Esophagus muscularis mucosa (tissue), 4 donors: ENCODE measurements around the gene TMEM269. TPM values are rescaled to one million over a fixed set of nuclear protein-coding genes. Genes with fewer than 3 reads are reported as not detected.
A peak's percentile ranks its signal among the peaks of the same experiment; 100 is the strongest.

Experiments used
- DNase-seq: peaks from one replicate; pipeline ENCODE4 v3.0.0-alpha.2; 2017; ENCODE audit errors: extremely low spot score
- H3K27ac ChIP-seq, 4 donors: fragments of 200-600 bp; sonication (generic); replicated peaks in 1 of 4; 1 replicate in 3 of 4; 2 replicates in 1 of 4; pipeline ENCODE4 v1.5.1; 2016 to 2019; ENCODE audit warnings: mild to moderate bottlenecking in 1 of 4
- H3K27me3 ChIP-seq, 4 donors: fragments of 200-600 bp; sonication (generic); one replicate each; pipeline versions ENCODE4 v1.5.1 to v1.6.0; 2016 to 2019
- H3K36me3 ChIP-seq, 4 donors: fragments of 200-600 bp; sonication (generic); one replicate each; pipeline ENCODE4 v1.5.1; 2016 to 2019
- H3K4me1 ChIP-seq, 4 donors: fragments of 200-600 bp; sonication (generic); one replicate each; pipeline ENCODE4 v1.5.1; 2016 to 2019
- H3K4me3 ChIP-seq, 4 donors: fragments of 200-600 bp; sonication (generic); 1 replicate in 2 of 4; 2 replicates in 2 of 4; pipeline ENCODE4 v1.5.1; 2016 to 2019; ENCODE audit warnings: mild to moderate bottlenecking in 4 of 4, moderate library complexity in 1 of 4
- H3K9me3 ChIP-seq, 4 donors: fragments of 200-600 bp; sonication (generic); 1 replicate in 3 of 4; 2 replicates in 1 of 4; pipeline ENCODE4 v1.5.1; 2016 to 2019
- EP300 ChIP-seq: sonication (generic); formaldehyde crosslinking; IDR thresholded peaks from one replicate; pipeline ENCODE4 v1.6.1; 2017; ENCODE audit warnings: antibody characterized with exemption
- POLR2A ChIP-seq: fragments of 450-650 bp; IDR thresholded peaks from one replicate; pipeline ENCODE4 v1.6.1; 2017; ENCODE audit warnings: antibody characterized with exemption, moderate library complexity, mild to moderate bottlenecking, low read depth
- POLR2AphosphoS5 ChIP-seq, 2 donors: sonication (generic); formaldehyde crosslinking; IDR thresholded peaks; one replicate each; pipeline ENCODE4 v1.6.1; 2017; ENCODE audit warnings: antibody characterized with exemption in 2 of 2
- WGBS: methylation state at CpG from one replicate; pipeline ENCODE4 v1.1.5; 2018; 5-methylcytosine and 5-hydroxymethylcytosine counted together
- intact Hi-C: fragments of 100-400 bp; cut with DNase I; formaldehyde crosslinking; loops from one replicate; pipeline ENCODE4 v1.15.1; 2023
- total RNA-seq, 4 donors: library from RNA; depleted of rRNA; stranded (reverse); fragments of >200 nt; gene quantifications; one replicate each; pipeline versions ENCODE4 v1.1.0 to v1.2.1, GENCODE V29; 2016
- TF ChIP-seq, protein P1 (sequence below), 3 experiments: fragments of 200-600 bp in 2 of 3; fragments of 450-650 bp in 1 of 3; sonication (generic) in 2 of 3; IDR thresholded peaks; one replicate each; pipeline ENCODE4 v1.5.1; 2017 to 2019; ENCODE audit warnings: antibody characterized with exemption in 3 of 3, mild to moderate bottlenecking in 2 of 3, moderate library complexity in 1 of 3

Gene TMEM269
- total RNA-seq, 4 donors from 2014 or later, result 0.06 TPM; not detected in 3

DNA sequence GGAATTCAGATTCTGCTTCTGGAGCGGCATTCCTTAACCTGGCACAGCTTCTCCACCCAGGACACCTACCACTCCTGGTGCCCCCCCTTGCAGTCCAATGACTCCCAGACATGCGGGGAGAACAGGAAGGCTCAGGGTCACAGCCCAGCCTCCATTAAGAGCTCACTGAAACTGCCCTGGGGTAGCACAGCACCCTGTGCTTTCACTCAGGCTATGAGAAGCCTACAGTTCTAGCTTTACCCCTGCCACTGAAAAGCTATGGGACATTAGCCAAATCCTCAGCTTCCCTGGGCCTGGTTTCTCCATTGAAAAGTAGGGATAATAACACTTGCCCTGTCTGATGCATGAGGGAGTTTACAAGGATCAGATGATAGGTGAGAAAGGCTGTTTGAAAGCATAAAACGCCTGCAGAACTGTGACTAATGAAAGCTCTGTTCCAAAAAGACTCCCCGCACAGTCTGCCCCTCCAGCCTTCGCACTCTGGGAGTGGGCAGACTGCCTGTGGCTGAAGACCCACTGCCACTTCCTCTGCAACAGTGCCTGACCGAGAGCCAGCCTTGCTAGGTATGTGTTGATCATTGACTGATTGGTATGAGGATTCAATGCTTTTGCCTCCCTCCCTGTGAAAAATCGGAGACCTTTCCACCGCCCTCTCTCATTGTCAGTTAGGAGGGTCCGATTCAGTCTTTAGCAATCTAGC lies 42.0 kb upstream of the TMEM269 start:
- DNase-seq, result no peak
- WGBS, result 85% methylated on average over 9 of the region's 9 CpGs

DNA sequence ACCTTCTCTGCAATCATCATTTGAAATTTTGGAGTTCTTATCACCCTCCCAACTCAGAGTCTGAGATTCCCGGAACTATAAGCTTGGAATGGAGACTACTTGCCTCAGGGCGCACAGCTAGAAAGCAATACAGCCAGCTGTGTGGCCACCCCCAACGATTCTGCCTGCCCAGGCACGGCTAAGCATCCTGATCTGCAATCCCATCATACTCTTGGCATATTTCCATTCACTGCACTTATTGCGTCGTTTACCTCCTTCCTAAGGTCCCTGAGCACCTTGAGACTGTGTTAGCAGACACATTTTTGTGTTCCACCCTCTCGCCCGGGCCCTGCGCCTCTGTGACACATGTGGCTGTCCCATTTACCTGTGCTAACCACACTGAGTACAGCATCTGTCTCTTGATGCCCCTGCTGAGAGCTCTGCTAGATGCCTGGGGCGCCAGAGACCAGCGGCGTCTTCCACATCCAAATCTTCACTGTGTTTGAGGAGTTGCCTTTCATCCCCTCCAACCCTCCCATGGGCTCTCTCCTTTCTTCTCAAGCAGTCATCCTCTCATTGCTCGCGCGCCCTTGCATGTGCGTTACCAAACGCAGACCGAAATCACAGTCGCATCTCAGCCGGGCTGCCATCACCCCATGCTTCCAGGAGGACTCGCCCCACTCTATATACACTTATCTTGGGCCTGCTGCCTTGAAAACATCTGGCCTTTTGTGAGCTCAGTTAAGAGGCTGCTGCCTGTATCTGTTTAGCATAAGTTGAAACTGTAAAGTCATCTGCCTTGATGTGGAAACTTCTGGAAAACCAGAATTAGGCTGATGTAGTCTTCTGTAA lies 41.3 kb upstream of the TMEM269 start:
- no peak for DNase-seq
- peaks cover 3 to 30% (median 30%) of the 10 kb centered on the region in 4 donors for H3K36me3 ChIP-seq
- no peaks in the 10 kb centered on the region for H3K9me3 ChIP-seq
- H3K27me3 ChIP-seq, result no peaks in the 10 kb centered on the region
- intact Hi-C loops, result no loop called here
- H3K27ac ChIP-seq, result no peak overlapping the region
- WGBS, result 78% methylated on average over 21 of the region's 21 CpGs
- H3K4me3 ChIP-seq, result no peak overlapping the region
- no peaks in the 10 kb centered on the region for H3K4me1 ChIP-seq
- no peak for TF ChIP-seq EP300
- TF ChIP-seq POLR2A, result no peak
- TF ChIP-seq, protein P1, sequence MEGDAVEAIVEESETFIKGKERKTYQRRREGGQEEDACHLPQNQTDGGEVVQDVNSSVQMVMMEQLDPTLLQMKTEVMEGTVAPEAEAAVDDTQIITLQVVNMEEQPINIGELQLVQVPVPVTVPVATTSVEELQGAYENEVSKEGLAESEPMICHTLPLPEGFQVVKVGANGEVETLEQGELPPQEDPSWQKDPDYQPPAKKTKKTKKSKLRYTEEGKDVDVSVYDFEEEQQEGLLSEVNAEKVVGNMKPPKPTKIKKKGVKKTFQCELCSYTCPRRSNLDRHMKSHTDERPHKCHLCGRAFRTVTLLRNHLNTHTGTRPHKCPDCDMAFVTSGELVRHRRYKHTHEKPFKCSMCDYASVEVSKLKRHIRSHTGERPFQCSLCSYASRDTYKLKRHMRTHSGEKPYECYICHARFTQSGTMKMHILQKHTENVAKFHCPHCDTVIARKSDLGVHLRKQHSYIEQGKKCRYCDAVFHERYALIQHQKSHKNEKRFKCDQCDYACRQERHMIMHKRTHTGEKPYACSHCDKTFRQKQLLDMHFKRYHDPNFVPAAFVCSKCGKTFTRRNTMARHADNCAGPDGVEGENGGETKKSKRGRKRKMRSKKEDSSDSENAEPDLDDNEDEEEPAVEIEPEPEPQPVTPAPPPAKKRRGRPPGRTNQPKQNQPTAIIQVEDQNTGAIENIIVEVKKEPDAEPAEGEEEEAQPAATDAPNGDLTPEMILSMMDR (IDR thresholded peaks at IDR 0.05), result no peak
- TF ChIP-seq POLR2AphosphoS5 (IDR thresholded peaks at IDR 0.05), result no peak

More for the DNA sequence above, 42.0 kb upstream of the TMEM269 start:
- Histone ChIP-seq H3K36me3 (peaks cover 0 to 23% (median 22%) of the 10 kb centered on the region in 4 donors), H3K9me3 (no peaks in the 10 kb centered on the region), H3K27me3 (no peaks in the 10 kb centered on the region), H3K4me3 (no peak overlapping the region), H3K27ac (no peak overlapping the region), H3K4me1 (no peaks in the 10 kb centered on the region)
- intact Hi-C loops, result no loop called here
- TF ChIP-seq POLR2A (no peak), EP300 (no peak)
- TF ChIP-seq, protein P1 (IDR thresholded peaks at IDR 0.05), result no peak

DNA sequence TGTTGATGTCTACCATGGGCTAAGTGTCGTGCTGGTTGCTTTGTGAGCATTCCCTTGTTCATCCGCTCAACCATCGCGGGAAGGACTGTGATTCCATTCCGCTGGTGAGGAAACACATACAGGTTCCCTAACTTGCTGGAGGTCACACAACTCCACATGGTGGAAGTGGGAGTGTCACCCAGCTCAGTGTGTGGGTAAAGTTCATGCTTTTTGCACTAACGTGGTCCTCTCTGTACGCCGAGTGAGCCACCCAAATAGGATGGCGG lies 40.7 kb upstream of the TMEM269 start:
- no peak for TF ChIP-seq POLR2A
- no peak for TF ChIP-seq POLR2AphosphoS5 (IDR thresholded peaks at IDR 0.05)
- TF ChIP-seq, protein P1 (IDR thresholded peaks at IDR 0.05), result no peak
- no peak for TF ChIP-seq EP300
- H3K27me3 ChIP-seq, result no peaks in the 10 kb centered on the region
- H3K4me3 ChIP-seq, result no peak overlapping the region
- no peak for DNase-seq
- intact Hi-C loops, result no loop called here
- 98% methylated on average over 9 of the region's 9 CpGs for WGBS
- H3K36me3 ChIP-seq, result peaks cover 9 to 36% (median 35%) of the 10 kb centered on the region in 4 donors
- H3K9me3 ChIP-seq, result no peaks in the 10 kb centered on the region
- no peak overlapping the region for H3K27ac ChIP-seq
- H3K4me1 ChIP-seq, result no peaks in the 10 kb centered on the region

DNA sequence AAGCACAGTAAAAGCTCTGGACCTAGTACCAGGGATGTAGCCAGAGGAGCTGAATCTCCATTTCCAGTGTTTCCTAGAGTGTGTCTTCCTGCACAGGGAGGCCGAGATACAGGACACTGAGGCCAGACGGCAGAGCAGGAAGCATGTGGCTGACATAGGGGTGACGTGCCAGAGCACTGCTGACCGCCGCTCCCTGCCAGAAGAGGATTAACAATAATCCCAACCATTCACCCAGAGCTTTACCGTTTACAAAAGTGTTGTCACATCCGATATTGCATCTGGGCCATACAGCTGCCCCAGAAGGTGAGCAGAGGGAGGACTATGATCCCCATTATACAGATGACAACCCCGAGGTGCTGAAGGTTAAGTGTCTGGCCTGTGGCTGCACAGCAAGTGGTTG lies 38.9 kb upstream of the TMEM269 start:
- TF ChIP-seq POLR2A, result no peak
- peak in 1 of 2 donors; percentile 25 for TF ChIP-seq POLR2AphosphoS5 (IDR thresholded peaks at IDR 0.05)
- Histone ChIP-seq H3K9me3 (no peaks in the 10 kb centered on the region), H3K36me3 (peaks cover 22 to 51% (median 50%) of the 10 kb centered on the region in 4 donors), H3K4me3 (no peak overlapping the region), H3K27me3 (no peaks in the 10 kb centered on the region), H3K27ac (no peak overlapping the region), H3K4me1 (no peaks in the 10 kb centered on the region)
- 54% methylated on average over 8 of the region's 8 CpGs for WGBS
- intact Hi-C loops, result no loop called here
- no peak for DNase-seq

DNA sequence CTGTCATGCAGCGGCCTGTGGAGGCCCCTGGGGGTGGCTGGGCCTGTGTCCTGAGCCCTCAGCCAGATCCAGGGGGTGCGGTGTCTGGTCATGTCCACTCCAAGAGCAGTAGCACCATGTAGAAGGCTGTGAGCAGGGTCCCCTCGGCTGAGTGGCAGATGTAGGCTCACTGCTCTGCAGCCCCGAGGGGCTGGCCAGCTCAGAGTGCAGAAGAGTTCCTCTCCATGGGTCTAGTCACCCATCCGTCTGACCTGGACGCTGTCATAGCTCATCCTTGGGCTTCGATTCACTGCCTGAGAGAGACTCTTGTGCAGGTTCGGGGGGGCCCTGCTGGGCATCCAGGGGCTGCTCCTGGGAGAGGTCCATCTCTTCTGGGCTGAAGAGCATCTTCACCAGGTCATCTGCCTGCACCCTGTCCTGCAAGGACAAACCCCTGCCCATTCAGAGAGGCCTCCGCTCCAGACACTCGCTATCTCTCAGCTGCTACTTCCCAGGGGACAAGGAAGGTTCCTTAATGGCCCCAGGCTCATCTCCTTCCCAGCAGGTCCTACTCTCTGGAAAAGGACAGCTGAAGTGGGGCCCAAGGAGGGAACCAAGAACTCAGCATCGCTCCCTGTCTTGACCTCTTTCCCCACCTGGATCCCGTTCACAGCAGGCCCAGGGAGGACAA lies 38.2 kb upstream of the TMEM269 start:
- TF ChIP-seq POLR2A (no peak), POLR2AphosphoS5 (IDR thresholded peaks at IDR 0.05) (no peak), EP300 (no peak)
- TF ChIP-seq, protein P1 (IDR thresholded peaks at IDR 0.05), result no peak
- H3K36me3 ChIP-seq, result peaks cover 22 to 53% (median 51%) of the 10 kb centered on the region in 4 donors
- 95% methylated on average over 11 of the region's 12 CpGs for WGBS

More for the DNA sequence above, 38.2 kb upstream of the TMEM269 start:
- no peak overlapping the region for H3K4me3 ChIP-seq
- intact Hi-C loops, result no loop called here
- no peak for DNase-seq
- H3K9me3 ChIP-seq, result no peaks in the 10 kb centered on the region
- no peaks in the 10 kb centered on the region for H3K27me3 ChIP-seq
- no peaks in the 10 kb centered on the region for H3K4me1 ChIP-seq
- no peak overlapping the region for H3K27ac ChIP-seq
